Spleen (tissue), 7 donors: ENCODE data around the gene SLC22A2.

Source experiments
- POLR2A ChIP-seq, 3 donors: fragments of 450-650 bp; IDR thresholded peaks; one replicate each; pipeline ENCODE4 v1.5.1; 2017; ENCODE audit warnings: antibody characterized with exemption in 3 of 3, mild to moderate bottlenecking in 1 of 3
- TF ChIP-seq, protein P1 (sequence below), 11 experiments: fragments of 200-600 bp in 7 of 11; fragments of 450-650 bp in 4 of 11; sonication (generic) in 4 of 11; IDR thresholded peaks in 8 of 11; conservative IDR thresholded peaks in 3 of 11; 1 replicate in 7 of 11; 2 replicates in 4 of 11; pipeline versions ENCODE4 v1.4.0 to v1.8.0; 2016 to 2021; ENCODE audit warnings: antibody characterized with exemption in 11 of 11, inconsistent platforms in 4 of 11, mild to moderate bottlenecking in 1 of 11
- donor health status: DM: no; HTN: no; CAD: no; lungs with moderate emphysema.
- donor health status: DM: no; HTN: no; CAD: no.
- donor health status: DM: no; HTN: no; CAD: no.

DNA sequence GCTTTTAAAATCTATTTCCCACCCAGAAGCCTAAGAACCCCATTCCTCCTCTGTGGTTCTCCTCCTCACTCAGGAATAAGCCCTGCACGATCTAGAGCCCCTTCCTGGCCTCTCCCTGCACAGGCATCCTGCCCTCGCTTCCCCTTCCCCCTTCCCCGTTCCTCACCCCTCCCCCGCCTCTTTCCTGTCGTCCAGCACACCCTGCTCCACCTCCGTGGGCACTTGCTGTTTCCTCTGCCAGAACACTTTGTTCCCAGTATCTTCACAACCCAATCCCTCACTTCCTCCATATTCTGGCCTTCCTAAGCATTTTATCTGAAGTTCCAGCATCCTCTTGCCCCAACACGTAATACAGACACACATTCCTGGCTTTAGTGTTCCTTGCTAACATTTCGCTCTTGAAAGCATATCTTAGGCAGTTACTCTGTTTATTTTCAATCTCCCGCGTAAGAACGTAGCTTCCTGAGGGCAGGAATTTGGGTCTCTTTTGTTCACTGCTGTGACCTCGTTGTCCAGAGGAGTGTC is 20.2 kb upstream of the SLC22A2 start:
- TF ChIP-seq, protein P1, sequence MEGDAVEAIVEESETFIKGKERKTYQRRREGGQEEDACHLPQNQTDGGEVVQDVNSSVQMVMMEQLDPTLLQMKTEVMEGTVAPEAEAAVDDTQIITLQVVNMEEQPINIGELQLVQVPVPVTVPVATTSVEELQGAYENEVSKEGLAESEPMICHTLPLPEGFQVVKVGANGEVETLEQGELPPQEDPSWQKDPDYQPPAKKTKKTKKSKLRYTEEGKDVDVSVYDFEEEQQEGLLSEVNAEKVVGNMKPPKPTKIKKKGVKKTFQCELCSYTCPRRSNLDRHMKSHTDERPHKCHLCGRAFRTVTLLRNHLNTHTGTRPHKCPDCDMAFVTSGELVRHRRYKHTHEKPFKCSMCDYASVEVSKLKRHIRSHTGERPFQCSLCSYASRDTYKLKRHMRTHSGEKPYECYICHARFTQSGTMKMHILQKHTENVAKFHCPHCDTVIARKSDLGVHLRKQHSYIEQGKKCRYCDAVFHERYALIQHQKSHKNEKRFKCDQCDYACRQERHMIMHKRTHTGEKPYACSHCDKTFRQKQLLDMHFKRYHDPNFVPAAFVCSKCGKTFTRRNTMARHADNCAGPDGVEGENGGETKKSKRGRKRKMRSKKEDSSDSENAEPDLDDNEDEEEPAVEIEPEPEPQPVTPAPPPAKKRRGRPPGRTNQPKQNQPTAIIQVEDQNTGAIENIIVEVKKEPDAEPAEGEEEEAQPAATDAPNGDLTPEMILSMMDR (IDR thresholded peaks at IDR 0.05 in 8 of 11, conservative IDR thresholded peaks at IDR 0.05 in 3 of 11) = no peak
- no peak for TF ChIP-seq POLR2A (IDR thresholded peaks at IDR 0.05)
